HEK293 (cell line): ENCODE measurements around the gene CYTH3.

Source experiments
- CTCF ChIA-PET: fragments of 350-600 bp; formaldehyde crosslinking; extraction: SDS; loops from one replicate; lab custom pipeline; 2021; ENCODE audit warnings: antibody characterized with exemption; lab: Yijun Ruan, JAX
- POLR2A ChIA-PET: fragments of 300-600 bp; formaldehyde crosslinking; extraction: SDS; loops from one replicate; lab custom pipeline; 2020; ENCODE audit warnings: antibody characterized with exemption, inconsistent platforms; lab: Yijun Ruan, JAX
- H3K27ac ChIP-seq: fragments of 200-500 bp; sonication (Bioruptor generic); 2 replicates; pipeline ENCODE4 v1.5.1; 2014; ENCODE audit warnings: low read depth, low read length, control low read depth, inconsistent platforms; ENCODE audit errors: extremely low read depth
- H3K36me3 ChIP-seq, 2 experiments: fragments of 200-500 bp in 1 of 2; sonication (Bioruptor generic) in 1 of 2; 1 replicate in 1 of 2; 2 replicates in 1 of 2; pipeline ENCODE4 v1.5.1; 2014 to 2017; ENCODE audit warnings: inconsistent platforms in 2 of 2, low read length in 2 of 2; ENCODE audit not compliant: control insufficient read depth in 2 of 2, insufficient read depth in 1 of 2
- H3K4me1 ChIP-seq: fragments of 200-500 bp; sonication (Bioruptor generic); 2 replicates; pipeline ENCODE4 v1.5.1; 2014; ENCODE audit warnings: mild to moderate bottlenecking, low read length, inconsistent platforms; ENCODE audit not compliant: control insufficient read depth, insufficient read depth
- H3K4me3 ChIP-seq: 2 replicates; pipeline ENCODE4 v1.5.1; 2011; ENCODE audit warnings: low read depth, mild to moderate bottlenecking, control low read depth, low read length, moderate library complexity
- H3K9me3 ChIP-seq: fragments of 200-500 bp; sonication (Bioruptor generic); 2 replicates; pipeline ENCODE4 v1.5.1; 2014; ENCODE audit warnings: low read depth, low read length, inconsistent platforms; ENCODE audit not compliant: control insufficient read depth, insufficient read depth
- KLF8 ChIP-seq: fragments of 450-650 bp; formaldehyde crosslinking; IDR thresholded peaks from 2 replicates; pipeline ENCODE4 v1.5.1; 2016; ENCODE audit warnings: missing biosample characterization, missing genetic modification characterization
- KLF9 ChIP-seq: fragments of 450-650 bp; formaldehyde crosslinking; IDR thresholded peaks from 2 replicates; pipeline ENCODE4 v1.5.1; 2016; ENCODE audit warnings: missing biosample characterization, missing genetic modification characterization, low read depth
- SCRT2 ChIP-seq: fragments of 450-650 bp; formaldehyde crosslinking; IDR thresholded peaks from 2 replicates; pipeline ENCODE4 v1.5.1; 2016; ENCODE audit warnings: missing biosample characterization, missing genetic modification characterization
- SP3 ChIP-seq: fragments of 450-650 bp; formaldehyde crosslinking; IDR thresholded peaks from 2 replicates; pipeline ENCODE4 v1.5.1; 2016; ENCODE audit warnings: missing biosample characterization, missing genetic modification characterization
- ZBTB17 ChIP-seq: fragments of 450-650 bp; formaldehyde crosslinking; IDR thresholded peaks from 2 replicates; pipeline ENCODE4 v1.5.1; 2016; ENCODE audit warnings: missing biosample characterization, missing genetic modification characterization
- ZBTB20 ChIP-seq: fragments of 450-650 bp; formaldehyde crosslinking; IDR thresholded peaks from 2 replicates; pipeline ENCODE4 v1.5.1; 2016; ENCODE audit warnings: missing biosample characterization, missing genetic modification characterization
- ZBTB26 ChIP-seq: fragments of 450-650 bp; formaldehyde crosslinking; optimal IDR thresholded peaks from 2 replicates; pipeline ENCODE3; 2016; ENCODE audit warnings: missing biosample characterization, mild to moderate bottlenecking, missing genetic modification characterization
- ZBTB6 ChIP-seq: fragments of 450-650 bp; formaldehyde crosslinking; IDR thresholded peaks from 2 replicates; pipeline ENCODE4 v1.5.1; 2017; ENCODE audit warnings: missing biosample characterization, missing genetic modification characterization
- ZBTB8A ChIP-seq: fragments of 450-650 bp; formaldehyde crosslinking; IDR thresholded peaks from 2 replicates; pipeline ENCODE4 v1.5.1; 2016; ENCODE audit warnings: missing biosample characterization, missing genetic modification characterization
- ZFP69B ChIP-seq: fragments of 450-650 bp; formaldehyde crosslinking; IDR thresholded peaks from 2 replicates; pipeline ENCODE4 v1.5.1; 2016; ENCODE audit warnings: missing biosample characterization, missing genetic modification characterization
- ZNF140 ChIP-seq: fragments of 450-650 bp; formaldehyde crosslinking; IDR thresholded peaks from 2 replicates; pipeline ENCODE4 v1.5.1; 2016; ENCODE audit warnings: missing biosample characterization, missing genetic modification characterization
- ZNF16 ChIP-seq: fragments of 450-650 bp; formaldehyde crosslinking; IDR thresholded peaks from 2 replicates; pipeline ENCODE4 v1.5.1; 2016; ENCODE audit warnings: low read depth, missing biosample characterization, missing genetic modification characterization
- ZNF18 ChIP-seq: fragments of 450-650 bp; formaldehyde crosslinking; IDR thresholded peaks from 2 replicates; pipeline ENCODE4 v1.5.1; 2016; ENCODE audit warnings: missing biosample characterization, missing genetic modification characterization
- ZNF2 ChIP-seq: fragments of 450-650 bp; formaldehyde crosslinking; IDR thresholded peaks from 2 replicates; pipeline ENCODE4 v1.5.1; 2016; ENCODE audit warnings: missing biosample characterization, missing genetic modification characterization
- ZNF324 ChIP-seq: fragments of 450-650 bp; formaldehyde crosslinking; IDR thresholded peaks from 2 replicates; pipeline ENCODE4 v1.5.1; 2016; ENCODE audit warnings: missing biosample characterization, missing genetic modification characterization
- ZNF335 ChIP-seq: fragments of 450-650 bp; formaldehyde crosslinking; conservative IDR thresholded peaks from 2 replicates; pipeline ENCODE4 v1.5.1; 2016; ENCODE audit warnings: missing biosample characterization, missing genetic modification characterization
- ZNF521 ChIP-seq: fragments of 450-650 bp; formaldehyde crosslinking; IDR thresholded peaks from 2 replicates; pipeline ENCODE4 v1.5.1; 2017; ENCODE audit warnings: missing biosample characterization, mild to moderate bottlenecking, missing genetic modification characterization
- ZNF664 ChIP-seq: fragments of 450-650 bp; formaldehyde crosslinking; IDR thresholded peaks from 2 replicates; pipeline ENCODE4 v1.5.1; 2016; ENCODE audit warnings: missing biosample characterization, missing genetic modification characterization
- ZNF792 ChIP-seq: fragments of 450-650 bp; formaldehyde crosslinking; IDR thresholded peaks from 2 replicates; pipeline ENCODE4 v1.5.1; 2016; ENCODE audit warnings: missing biosample characterization, missing genetic modification characterization

Gene CYTH3

GRCh38 chr7:6272481-6273323 is at the start of gene CYTH3:
CYTH3 (minus strand) TSS chr7:6272624; CDS start chr7:6272507, 117 bp downstream.
- H3K27ac ChIP-seq: peak within 1 kb of the TSS; percentile 47; the same call in 1 of the 2 replicates
- CTCF ChIA-PET: interaction anchor here (0.6 to 2.0 kb wide), 3 partner anchors 50 to 130 kb away, joined by 3 to 10 read pairs (median 4); no protein-coding TSS in a partner anchor
- POLR2A ChIA-PET: interaction anchor here (1.3 kb wide), 1 partner anchor 12 kb away, joined by 4 read pairs; no protein-coding TSS in a partner anchor

GRCh38 chr7:6320791-6321190 is 48.4 kb upstream of the CYTH3 start:
- no peak overlapping the region for H3K27ac ChIP-seq
- POLR2A ChIA-PET: no interaction called here
- CTCF ChIA-PET: interaction anchor here (0.6 to 1.0 kb wide), 6 partner anchors 80 to 471 kb away, joined by 3 to 5 read pairs (median 3); no protein-coding TSS in a partner anchor

More at GRCh38 chr7:6272481-6273323, at the start of gene CYTH3:
- Histone ChIP-seq H3K4me1 (peaks cover 8% of the 10 kb centered on the region), H3K9me3 (no peaks in the 10 kb centered on the region), H3K4me3 (peak within 1 kb of the TSS; percentile 75), H3K36me3 (no peaks in the 10 kb centered on the region)
- TF ChIP-seq ZBTB26: peak; percentile 28
- no peak for TF ChIP-seq ZNF792 (tag by site-specific recombination)
- TF ChIP-seq ZBTB20: peak; percentile 10; the same call in 1 of the 2 replicates
- no peak for TF ChIP-seq ZBTB6 (tag by site-specific recombination)
- TF ChIP-seq ZNF140 (tag by site-specific recombination): no peak
- TF ChIP-seq ZBTB8A (tag by site-specific recombination): no peak; the same call in 1 of the 2 replicates
- peak; percentile 22; the same call in 1 of the 2 replicates for TF ChIP-seq SP3 (tag by site-specific recombination)
- TF ChIP-seq ZBTB17 (tag by site-specific recombination): peak; percentile 50
- peak; percentile 26; the same call in 1 of the 2 replicates for TF ChIP-seq ZNF335 (tag by site-specific recombination)
- TF ChIP-seq ZNF324: no peak
- 0 out of 2 replicates have a peak, but pooled peaks have one; percentile 15 for TF ChIP-seq KLF9
- no peak for TF ChIP-seq ZNF2 (tag by site-specific recombination)
- peak; percentile 37; the same call in 1 of the 2 replicates for TF ChIP-seq ZNF664 (tag by site-specific recombination)
- no peak for TF ChIP-seq ZNF16 (tag by site-specific recombination)
- TF ChIP-seq ZNF521: no peak
- no peak for TF ChIP-seq ZFP69B (tag by site-specific recombination)
- no peak for TF ChIP-seq KLF8 (tag by site-specific recombination)

More at GRCh38 chr7:6320791-6321190, 48.4 kb upstream of the CYTH3 start:
- Histone ChIP-seq H3K9me3 (no peaks in the 10 kb centered on the region), H3K4me1 (no peaks in the 10 kb centered on the region), H3K4me3 (no peak overlapping the region)
- peak; percentile 42 for TF ChIP-seq SCRT2 (tag by site-specific recombination)
- TF ChIP-seq ZNF18 (tag by site-specific recombination): peak; percentile 77
- TF ChIP-seq ZBTB26: no peak
- TF ChIP-seq ZNF664 (tag by site-specific recombination): peak; percentile 41; the same call in 1 of the 2 replicates
- TF ChIP-seq, all 188 proteins: peak for 3
- H3K36me3 ChIP-seq: no peaks in the 10 kb centered on the region
